ENCODE measurements around the gene SMAD3. TPM values are rescaled to one million over a fixed set of nuclear protein-coding genes. Genes with fewer than 3 reads are reported as not detected.

Gene SMAD3
- total RNA-seq, 2 donors from 2014 or later, result 30.6 to 45.4 TPM

- no peaks in the 10 kb centered on the region for H3K9me3 ChIP-seq
- H3K27me3 ChIP-seq (replicated peaks; ENCODE audit: insufficient read depth), result no peaks in the 10 kb centered on the region
- intact Hi-C loops (cut with DNase I), result loop anchor here (10.0 kb wide), 1 partner anchor 315 kb away; no protein-coding TSS in a partner anchor
- no peak overlapping the region for H3K4me3 ChIP-seq
- H3K36me3 ChIP-seq, result no peaks in the 10 kb centered on the region
- H3K4me1 ChIP-seq (replicated peaks), result no peaks in the 10 kb centered on the region
- no peak overlapping the region for H3K27ac ChIP-seq
- 79% methylated on average over 8 of the region's 8 CpGs for WGBS
- TF ChIP-seq POLR2AphosphoS5 (IDR thresholded peaks at IDR 0.05), result no peak
- TF ChIP-seq CTCF (IDR thresholded peaks at IDR 0.05), result no peak
- no peak for TF ChIP-seq POLR2A (IDR thresholded peaks at IDR 0.05)
- no peak for DNase-seq (ENCODE audit: low spot score)
Observed at GRCh38 chr15:67199881-67200763, 134.7 kb downstream of the SMAD3 start.

- no peaks in the 10 kb centered on the region for H3K27me3 ChIP-seq (replicated peaks; ENCODE audit: insufficient read depth)
- no peak overlapping the region for H3K27ac ChIP-seq
- no peak overlapping the region for H3K4me3 ChIP-seq
- DNase-seq (ENCODE audit: low spot score), result no peak
- no peak for TF ChIP-seq POLR2A (IDR thresholded peaks at IDR 0.05)
- no peak for TF ChIP-seq CTCF (IDR thresholded peaks at IDR 0.05)
- no peak for TF ChIP-seq POLR2AphosphoS5 (IDR thresholded peaks at IDR 0.05)
- no peaks in the 10 kb centered on the region for H3K36me3 ChIP-seq
- no peaks in the 10 kb centered on the region for H3K9me3 ChIP-seq
- intact Hi-C loops (cut with DNase I), result no loop called here
- no peaks in the 10 kb centered on the region for H3K4me1 ChIP-seq (replicated peaks)
Observed at GRCh38 chr15:67201136-67201535, 135.7 kb downstream of the SMAD3 start.

GRCh38 chr15:67202091-67202490, 136.7 kb downstream of the SMAD3 start:
- DNase-seq (ENCODE audit: low spot score), result no peak
- Histone ChIP-seq H3K4me1 (replicated peaks) (no peaks in the 10 kb centered on the region), H3K27me3 (replicated peaks; ENCODE audit: insufficient read depth) (no peaks in the 10 kb centered on the region), H3K4me3 (no peak overlapping the region), H3K36me3 (no peaks in the 10 kb centered on the region), H3K9me3 (no peaks in the 10 kb centered on the region), H3K27ac (no peak overlapping the region)
- WGBS, result 84% methylated on average over 2 of the region's 2 CpGs
- intact Hi-C loops (cut with DNase I), result no loop called here
- no peak for TF ChIP-seq POLR2AphosphoS5 (IDR thresholded peaks at IDR 0.05)

DNA sequence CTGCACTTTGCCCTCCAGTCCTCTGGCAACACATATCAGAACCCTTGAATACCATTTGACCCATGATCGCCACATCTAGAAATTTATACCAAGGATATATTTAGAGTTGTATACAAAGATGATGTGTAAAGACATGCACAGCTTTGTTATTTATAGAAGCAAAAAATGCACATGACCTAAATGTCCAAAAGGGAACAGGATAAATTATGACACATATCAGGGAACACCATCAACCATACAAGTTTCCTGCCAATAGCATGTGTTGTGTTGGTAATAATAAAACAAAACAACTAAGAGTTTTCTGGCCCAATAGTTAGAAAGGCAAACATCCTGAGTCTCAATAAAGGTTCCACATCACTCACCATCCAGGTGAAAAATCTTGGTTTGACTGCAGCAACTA, 137.6 kb downstream of the SMAD3 start:
- no peaks in the 10 kb centered on the region for H3K36me3 ChIP-seq
- TF ChIP-seq CTCF (IDR thresholded peaks at IDR 0.05) (no peak), POLR2AphosphoS5 (IDR thresholded peaks at IDR 0.05) (no peak), POLR2A (IDR thresholded peaks at IDR 0.05) (no peak)
- no peaks in the 10 kb centered on the region for H3K4me1 ChIP-seq (replicated peaks)
- intact Hi-C loops (cut with DNase I), result no loop called here
- H3K9me3 ChIP-seq, result no peaks in the 10 kb centered on the region
- no peak for DNase-seq (ENCODE audit: low spot score)
- no peaks in the 10 kb centered on the region for H3K27me3 ChIP-seq (replicated peaks; ENCODE audit: insufficient read depth)
- WGBS, result 87% methylated on average over 1 of the region's 1 CpG
- H3K4me3 ChIP-seq, result no peak overlapping the region
- H3K27ac ChIP-seq, result no peak overlapping the region

DNA sequence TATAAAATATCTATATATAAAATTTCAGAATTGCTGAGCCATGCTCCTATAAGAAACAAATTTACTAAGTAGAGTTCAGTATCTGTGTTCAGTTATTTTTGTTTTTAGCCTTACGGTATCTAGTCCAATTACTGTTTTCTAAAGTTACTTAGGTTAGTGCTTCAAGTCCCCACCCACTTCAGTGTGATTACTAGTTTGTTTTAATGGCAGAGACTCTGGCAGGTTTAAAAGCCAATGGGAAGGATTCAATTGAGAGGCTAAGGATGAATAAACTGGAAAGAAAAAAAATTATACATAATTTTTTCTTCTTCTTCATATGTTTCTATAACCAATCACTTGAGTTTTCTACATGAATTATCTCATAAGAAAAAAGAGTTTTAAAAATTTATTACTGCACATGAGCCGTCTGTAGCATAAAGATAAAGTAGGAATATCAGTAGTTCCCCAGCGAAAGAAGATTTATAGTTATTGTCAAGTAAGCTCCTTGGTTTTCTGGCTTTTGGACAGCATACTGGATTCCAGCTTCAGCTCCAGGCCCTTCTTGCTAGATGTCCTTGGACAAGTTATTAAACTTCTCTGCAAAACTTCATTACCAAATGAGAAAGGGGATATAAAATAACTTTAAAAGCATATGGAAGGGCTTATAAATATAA, 142.3 kb downstream of the SMAD3 start:
- Histone ChIP-seq H3K4me1 (replicated peaks) (no peaks in the 10 kb centered on the region), H3K27me3 (replicated peaks; ENCODE audit: insufficient read depth) (no peaks in the 10 kb centered on the region), H3K4me3 (no peak overlapping the region), H3K27ac (no peak overlapping the region), H3K9me3 (no peaks in the 10 kb centered on the region), H3K36me3 (no peaks in the 10 kb centered on the region)
- no peak for DNase-seq (ENCODE audit: low spot score)
- intact Hi-C loops (cut with DNase I), result no loop called here
- TF ChIP-seq POLR2AphosphoS5 (IDR thresholded peaks at IDR 0.05), result no peak
- no peak for TF ChIP-seq POLR2A (IDR thresholded peaks at IDR 0.05)
- TF ChIP-seq CTCF (IDR thresholded peaks at IDR 0.05), result no peak
- WGBS, result 96% methylated on average over 3 of the region's 3 CpGs

All from prostate gland (tissue), 2 donors.